ENCODE measurements around the gene ARHGAP10. TPM values are rescaled to one million over a fixed set of nuclear protein-coding genes. Genes with fewer than 3 reads are reported as not detected.

ARHGAP10 gene
- total RNA-seq, 4 donors from 2014 or later = 26.5 to 117 (median 29.7) TPM

DNA sequence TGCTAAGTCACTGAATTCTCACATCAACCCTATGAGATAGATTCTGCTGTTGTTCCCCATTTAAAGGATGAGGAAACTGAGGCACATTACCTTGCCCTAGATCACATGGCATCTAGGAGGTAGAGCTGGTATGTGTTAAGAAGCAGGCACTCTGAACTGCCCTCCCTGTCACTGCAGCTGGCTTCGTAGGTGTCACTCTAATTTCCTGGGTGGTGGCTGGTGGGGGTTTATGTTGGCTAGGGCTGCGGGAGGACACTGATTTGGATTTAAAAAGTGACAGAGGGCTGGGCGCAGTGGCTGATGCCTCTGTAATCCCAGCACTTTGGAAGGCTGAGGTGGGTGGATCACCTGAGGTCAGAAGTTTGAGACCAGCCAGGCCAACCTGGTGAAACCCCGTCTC lies 93.0 kb downstream of the ARHGAP10 start:
- Histone ChIP-seq H3K4me1 (peaks cover 35 to 100% (median 48%) of the 10 kb centered on the region in 3 donors), H3K27me3 (no peaks in the 10 kb centered on the region), H3K4me3 (no peak overlapping the region), H3K9me3 (no peaks in the 10 kb centered on the region), H3K36me3 (peaks cover 0 to 22% (median 0%) of the 10 kb centered on the region in 3 donors), H3K27ac (peak overlapping the region; percentile 40 to 93 (median 80))
- intact Hi-C loops (cut with DNase I) = no loop called here
- whole genome bisulfite sequencing, 2 donors = 94 to 95% methylated on average over 3 to 4 of the region's 4 CpGs
- no peak for DNase-seq
- TF ChIP-seq, protein P1, sequence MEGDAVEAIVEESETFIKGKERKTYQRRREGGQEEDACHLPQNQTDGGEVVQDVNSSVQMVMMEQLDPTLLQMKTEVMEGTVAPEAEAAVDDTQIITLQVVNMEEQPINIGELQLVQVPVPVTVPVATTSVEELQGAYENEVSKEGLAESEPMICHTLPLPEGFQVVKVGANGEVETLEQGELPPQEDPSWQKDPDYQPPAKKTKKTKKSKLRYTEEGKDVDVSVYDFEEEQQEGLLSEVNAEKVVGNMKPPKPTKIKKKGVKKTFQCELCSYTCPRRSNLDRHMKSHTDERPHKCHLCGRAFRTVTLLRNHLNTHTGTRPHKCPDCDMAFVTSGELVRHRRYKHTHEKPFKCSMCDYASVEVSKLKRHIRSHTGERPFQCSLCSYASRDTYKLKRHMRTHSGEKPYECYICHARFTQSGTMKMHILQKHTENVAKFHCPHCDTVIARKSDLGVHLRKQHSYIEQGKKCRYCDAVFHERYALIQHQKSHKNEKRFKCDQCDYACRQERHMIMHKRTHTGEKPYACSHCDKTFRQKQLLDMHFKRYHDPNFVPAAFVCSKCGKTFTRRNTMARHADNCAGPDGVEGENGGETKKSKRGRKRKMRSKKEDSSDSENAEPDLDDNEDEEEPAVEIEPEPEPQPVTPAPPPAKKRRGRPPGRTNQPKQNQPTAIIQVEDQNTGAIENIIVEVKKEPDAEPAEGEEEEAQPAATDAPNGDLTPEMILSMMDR (IDR thresholded peaks at IDR 0.05) = no peak
- TF ChIP-seq POLR2A (IDR thresholded peaks at IDR 0.05) = no peak

DNA sequence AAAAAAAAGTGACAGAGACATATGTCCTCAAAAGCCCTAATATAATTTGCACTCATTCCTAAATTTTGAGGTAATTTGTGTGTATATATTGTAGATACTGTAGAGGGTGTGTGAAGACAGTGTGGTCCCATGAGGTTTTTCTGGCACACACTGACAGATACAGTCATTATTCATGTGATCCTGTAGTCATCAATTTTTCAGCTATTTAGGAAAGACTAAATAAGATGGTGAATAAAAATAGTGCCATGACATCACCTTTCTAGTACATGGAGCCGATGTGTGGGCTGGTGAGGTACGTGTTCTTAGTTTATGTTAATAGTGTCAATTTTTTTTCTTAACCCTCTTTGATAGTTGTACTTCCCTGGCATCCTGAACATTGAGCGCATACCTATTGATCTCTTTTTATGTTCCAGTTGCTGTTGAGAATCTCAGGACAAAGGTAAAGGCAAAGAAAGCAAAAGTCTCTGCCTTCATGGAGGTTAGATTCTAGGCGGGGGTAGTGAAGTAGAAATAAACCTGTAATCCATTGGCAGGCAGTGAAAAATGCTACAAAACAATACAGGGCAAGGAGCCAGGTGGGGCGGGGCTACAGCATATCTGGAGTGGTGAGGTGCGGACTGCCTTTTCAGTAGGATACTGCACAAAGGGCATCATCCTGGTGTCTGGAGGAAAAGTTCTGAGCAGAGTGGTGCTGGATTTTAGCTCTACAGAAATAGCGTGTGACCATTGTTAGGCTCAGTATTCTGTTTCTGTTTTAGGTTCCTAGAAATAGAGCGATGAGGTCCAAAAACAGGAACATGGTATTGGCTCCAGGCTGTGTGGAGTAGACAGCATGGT lies 93.8 kb downstream of the ARHGAP10 start:
- no peaks in the 10 kb centered on the region for H3K9me3 ChIP-seq
- TF ChIP-seq, protein P1 (IDR thresholded peaks at IDR 0.05) = no peak
- TF ChIP-seq POLR2A (IDR thresholded peaks at IDR 0.05) = no peak
- H3K4me1 ChIP-seq = peaks cover 38 to 100% (median 53%) of the 10 kb centered on the region in 3 donors
- intact Hi-C loops (cut with DNase I) = no loop called here
- no peak overlapping the region for H3K4me3 ChIP-seq
- peaks cover 0 to 22% (median 0%) of the 10 kb centered on the region in 3 donors for H3K36me3 ChIP-seq
- 66 to 68% methylated on average over 8 of the region's 8 CpGs for WGBS, 2 donors
- H3K27me3 ChIP-seq = no peaks in the 10 kb centered on the region
- peak overlapping the region; percentile 10 to 93 (median 80) for H3K27ac ChIP-seq
- DNase-seq = no peak

DNA sequence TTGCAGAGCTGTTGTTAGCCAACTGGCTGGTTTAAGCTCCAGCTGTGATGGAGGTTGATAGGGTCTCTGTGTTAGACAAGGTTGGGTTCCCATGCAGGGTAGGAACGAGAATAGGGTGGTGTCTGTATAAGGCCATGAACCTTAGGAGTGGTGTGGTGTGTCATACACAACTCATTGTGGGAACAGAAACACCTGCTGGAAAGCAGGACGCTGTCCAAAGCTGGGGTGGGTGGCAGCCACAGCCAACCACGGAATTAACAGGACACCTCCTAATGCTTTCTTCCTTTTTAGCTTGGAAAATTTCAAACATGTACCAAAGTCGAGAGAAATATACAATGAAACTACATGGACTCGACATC lies 94.4 kb downstream of the ARHGAP10 start:
- Histone ChIP-seq H3K9me3 (no peaks in the 10 kb centered on the region), H3K36me3 (peaks cover 0 to 22% (median 0%) of the 10 kb centered on the region in 3 donors), H3K4me3 (no peak overlapping the region), H3K27ac (peak overlapping the region; percentile 10 to 93 (median 80)), H3K4me1 (peaks cover 34 to 100% (median 53%) of the 10 kb centered on the region in 3 donors), H3K27me3 (no peaks in the 10 kb centered on the region)
- 63 to 70% methylated on average over 5 of the region's 5 CpGs for WGBS, 2 donors
- TF ChIP-seq POLR2A (IDR thresholded peaks at IDR 0.05) = no peak
- TF ChIP-seq, protein P1 (IDR thresholded peaks at IDR 0.05) = no peak
- DNase-seq = no peak
- intact Hi-C loops (cut with DNase I) = no loop called here

DNA sequence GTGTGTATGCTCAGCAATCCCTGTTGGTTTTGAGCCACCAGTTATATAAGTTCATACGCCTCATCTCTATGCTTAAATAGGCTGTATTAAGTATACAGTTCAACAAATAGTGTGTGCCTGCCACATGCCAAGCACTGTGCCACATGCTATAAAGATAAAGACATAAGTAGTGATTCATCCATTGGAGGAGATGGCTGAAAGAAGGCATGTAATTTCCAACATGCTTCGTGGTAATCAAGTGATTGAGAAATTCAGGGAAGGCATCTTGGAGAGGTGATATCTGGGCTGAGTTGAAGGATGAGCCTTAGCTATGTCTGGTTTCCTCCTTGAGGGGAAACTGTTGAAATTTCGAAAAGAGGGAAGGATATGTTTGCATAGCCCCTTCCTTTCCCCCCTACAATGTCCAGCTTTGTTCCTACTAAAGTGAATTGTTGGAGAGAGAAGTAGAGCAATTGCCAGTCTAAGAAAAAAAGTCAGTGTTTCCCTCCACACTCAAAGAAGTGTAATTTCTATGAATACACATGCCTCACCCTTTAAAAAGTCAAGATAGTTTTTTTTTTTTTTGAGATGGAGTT lies 96.5 kb downstream of the ARHGAP10 start:
- Histone ChIP-seq H3K27ac (peak overlapping the region; percentile 67 to 93 (median 78)), H3K4me3 (no peak overlapping the region), H3K36me3 (peaks cover 0 to 22% (median 0%) of the 10 kb centered on the region in 3 donors), H3K9me3 (peaks cover 0 to 6% (median 0%) of the 10 kb centered on the region in 3 donors), H3K27me3 (no peaks in the 10 kb centered on the region), H3K4me1 (peaks cover 19 to 96% (median 48%) of the 10 kb centered on the region in 3 donors)
- WGBS, 2 donors = 46 to 47% methylated on average over 3 of the region's 3 CpGs
- TF ChIP-seq, protein P1 (IDR thresholded peaks at IDR 0.05) = no peak
- no peak for TF ChIP-seq POLR2A (IDR thresholded peaks at IDR 0.05)
- intact Hi-C loops (cut with DNase I) = no loop called here
- DNase-seq = no peak

Data from esophagus squamous epithelium (tissue), 5 donors.